PC-9 (cell line): ENCODE measurements around the gene FCMR.

ENCODE experiments used
- CTCF ChIP-seq: fragments of 200-600 bp; sonication (generic); conservative IDR thresholded peaks from 2 replicates; pipeline ENCODE4 v1.6.1; 2017; ENCODE audit warnings: mixed run types, antibody characterized with exemption, mild to moderate bottlenecking, moderate library complexity
- EZH2 ChIP-seq: fragments of 200-600 bp; sonication (generic); IDR thresholded peaks from 2 replicates; pipeline ENCODE4 v1.8.0; 2017; ENCODE audit warnings: antibody characterized with exemption, low read depth

GRCh38 chr1:206953626-206954025, 31.9 kb upstream of the FCMR start:
- TF ChIP-seq CTCF (no peak), EZH2 (no peak)
